Colonic mucosa (tissue), 4 donors: ENCODE data around the gene TMEM131. TPM values are rescaled to one million over a fixed set of nuclear protein-coding genes. Genes with fewer than 3 reads are reported as not detected.

Experiments used
- DNase-seq: peaks from one replicate; pipeline ENCODE4 v3.0.0-alpha.2; 2020
- H3K27ac ChIP-seq: fragments of 200-600 bp; one replicate; pipeline ENCODE4 v1.8.0; 2021
- H3K27me3 ChIP-seq: fragments of 200-600 bp; one replicate; pipeline ENCODE4 v1.8.0; 2021
- H3K36me3 ChIP-seq: fragments of 200-600 bp; one replicate; pipeline ENCODE4 v1.8.0; 2021
- H3K4me1 ChIP-seq: fragments of 200-600 bp; one replicate; pipeline ENCODE4 v1.8.0; 2021; ENCODE audit warnings: mild to moderate bottlenecking
- H3K4me3 ChIP-seq: fragments of 200-600 bp; one replicate; pipeline ENCODE4 v1.8.0; 2021
- H3K9ac ChIP-seq, 2 donors: one replicate each; pipeline ENCODE4 v1.7.0; 2013; ENCODE audit warnings: control low read depth in 2 of 2, low read depth in 2 of 2, low read length in 2 of 2
- H3K9me3 ChIP-seq: fragments of 200-600 bp; one replicate; pipeline ENCODE4 v1.8.0; 2021
- intact Hi-C: fragments of 100-400 bp; cut with DNase I; formaldehyde crosslinking; loops from one replicate; pipeline ENCODE4 v1.14.1; 2022
- total RNA-seq, 2 donors: library from RNA; stranded (reverse); fragmentation: NEBNext Ultra II Directional in 1 of 2; extraction: Animal tissue kit (Norgen Biotek cat#: 25700) in 1 of 2; gene quantifications; one replicate each; pipeline ENCODE4 v1.2.1, GENCODE V29; 2021
- TF ChIP-seq, protein P1 (sequence below): fragments of 200-600 bp; IDR thresholded peaks from one replicate; pipeline ENCODE4 v1.8.0; 2022; ENCODE audit warnings: antibody characterized with exemption, mild to moderate bottlenecking
- donor health status: healthy.
- donor health status: DM: no; HTN: no; CAD: no.
- donor health status: DM: no; HTN: no; CAD: no.

Gene TMEM131
- total RNA-seq, 2 donors from 2014 or later = 52.4 to 60.8 TPM

DNA sequence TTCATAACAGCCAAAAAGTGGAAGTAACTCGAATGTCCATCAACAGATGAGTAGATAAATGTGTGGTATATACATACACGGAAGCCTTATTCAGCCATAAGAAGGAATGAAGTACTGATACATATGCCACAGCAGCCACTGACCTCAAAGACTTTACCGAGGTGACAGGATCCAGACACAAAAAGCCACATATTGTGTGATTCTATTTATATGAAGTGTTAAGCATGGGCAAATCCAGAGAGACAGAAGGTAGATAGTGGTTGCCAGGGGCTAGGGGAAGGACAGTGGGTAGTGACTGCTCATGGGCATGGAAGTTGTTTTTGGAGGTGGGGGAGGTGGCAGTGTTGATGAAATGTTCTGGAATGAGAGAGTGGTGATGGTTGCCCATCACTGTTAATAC, 248.5 kb downstream of the TMEM131 start:
- intact Hi-C loops = no loop called here

DNA sequence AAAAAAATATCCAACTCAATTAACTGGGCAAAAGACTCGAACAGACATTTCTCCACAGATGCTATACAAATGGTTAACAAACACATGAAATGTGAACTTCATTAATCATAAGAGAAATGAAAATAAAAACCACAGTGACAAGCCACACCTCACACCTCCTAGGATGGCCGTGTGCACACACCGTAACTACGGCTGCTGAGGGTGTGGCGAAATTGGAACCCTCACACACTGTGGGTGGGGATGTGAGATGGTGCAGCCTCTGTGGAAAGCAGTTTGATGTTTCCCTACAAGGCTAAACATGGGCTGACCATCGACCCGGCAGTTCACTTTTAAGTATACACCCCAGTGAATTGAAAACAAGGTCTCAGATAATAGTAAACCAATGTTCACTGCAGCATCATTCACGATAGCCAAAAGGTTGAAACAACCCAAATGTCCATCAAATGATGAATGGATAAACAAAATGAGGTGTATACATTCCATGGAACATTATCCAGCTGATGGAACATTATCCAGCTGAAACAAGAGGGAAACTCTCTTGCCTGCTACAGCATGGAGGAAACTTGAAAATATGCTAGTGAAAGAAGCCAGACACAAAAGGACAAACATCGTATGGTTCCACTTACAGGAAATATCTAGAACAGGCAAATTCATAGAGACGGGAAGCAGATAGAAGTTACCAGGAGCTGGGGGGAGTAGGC, 250.1 kb downstream of the TMEM131 start:
- H3K27ac ChIP-seq = no peak overlapping the region
- TF ChIP-seq, protein P1, sequence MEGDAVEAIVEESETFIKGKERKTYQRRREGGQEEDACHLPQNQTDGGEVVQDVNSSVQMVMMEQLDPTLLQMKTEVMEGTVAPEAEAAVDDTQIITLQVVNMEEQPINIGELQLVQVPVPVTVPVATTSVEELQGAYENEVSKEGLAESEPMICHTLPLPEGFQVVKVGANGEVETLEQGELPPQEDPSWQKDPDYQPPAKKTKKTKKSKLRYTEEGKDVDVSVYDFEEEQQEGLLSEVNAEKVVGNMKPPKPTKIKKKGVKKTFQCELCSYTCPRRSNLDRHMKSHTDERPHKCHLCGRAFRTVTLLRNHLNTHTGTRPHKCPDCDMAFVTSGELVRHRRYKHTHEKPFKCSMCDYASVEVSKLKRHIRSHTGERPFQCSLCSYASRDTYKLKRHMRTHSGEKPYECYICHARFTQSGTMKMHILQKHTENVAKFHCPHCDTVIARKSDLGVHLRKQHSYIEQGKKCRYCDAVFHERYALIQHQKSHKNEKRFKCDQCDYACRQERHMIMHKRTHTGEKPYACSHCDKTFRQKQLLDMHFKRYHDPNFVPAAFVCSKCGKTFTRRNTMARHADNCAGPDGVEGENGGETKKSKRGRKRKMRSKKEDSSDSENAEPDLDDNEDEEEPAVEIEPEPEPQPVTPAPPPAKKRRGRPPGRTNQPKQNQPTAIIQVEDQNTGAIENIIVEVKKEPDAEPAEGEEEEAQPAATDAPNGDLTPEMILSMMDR = no peak
- no peak for DNase-seq
- H3K27me3 ChIP-seq = no peaks in the 10 kb centered on the region
- H3K9ac ChIP-seq = no peak overlapping the region
- peaks cover 3% of the 10 kb centered on the region for H3K36me3 ChIP-seq
- no peaks in the 10 kb centered on the region for H3K4me1 ChIP-seq
- no peak overlapping the region for H3K4me3 ChIP-seq
- no peaks in the 10 kb centered on the region for H3K9me3 ChIP-seq
- intact Hi-C loops = no loop called here

More for the DNA sequence above, 248.5 kb downstream of the TMEM131 start:
- H3K36me3 ChIP-seq = peaks cover 3% of the 10 kb centered on the region
- TF ChIP-seq, protein P1 = no peak
- DNase-seq = no peak
- H3K9ac ChIP-seq = no peak overlapping the region
- no peaks in the 10 kb centered on the region for H3K4me1 ChIP-seq
- H3K4me3 ChIP-seq = no peak overlapping the region
- no peaks in the 10 kb centered on the region for H3K9me3 ChIP-seq
- no peaks in the 10 kb centered on the region for H3K27me3 ChIP-seq
- H3K27ac ChIP-seq = no peak overlapping the region

DNA sequence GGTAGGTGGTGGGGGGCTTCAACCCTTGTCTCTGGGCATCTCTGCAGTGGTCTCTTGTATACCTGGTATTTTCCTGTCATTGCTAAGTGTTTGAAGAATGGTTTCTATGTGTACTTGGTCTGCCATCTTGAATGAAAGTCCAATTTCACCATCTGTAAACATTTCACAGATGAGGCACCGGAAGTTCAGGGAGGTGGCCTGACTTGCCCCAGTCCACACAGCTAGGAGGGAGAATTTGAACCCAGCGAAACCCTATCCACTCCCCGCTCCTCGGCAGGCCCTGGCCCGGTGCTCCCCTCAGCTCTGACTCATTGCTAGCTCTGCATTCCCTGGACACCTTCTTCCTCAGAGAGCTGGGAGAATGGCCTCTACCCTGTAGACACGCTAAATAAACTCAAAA, 251.8 kb downstream of the TMEM131 start:
- intact Hi-C loops = no loop called here
- no peak for DNase-seq
- Histone ChIP-seq H3K36me3 (peaks cover 3% of the 10 kb centered on the region), H3K4me1 (no peaks in the 10 kb centered on the region), H3K4me3 (no peak overlapping the region), H3K27me3 (no peaks in the 10 kb centered on the region), H3K9ac (no peak overlapping the region), H3K27ac (no peak overlapping the region), H3K9me3 (no peaks in the 10 kb centered on the region)
- TF ChIP-seq, protein P1 = no peak

DNA sequence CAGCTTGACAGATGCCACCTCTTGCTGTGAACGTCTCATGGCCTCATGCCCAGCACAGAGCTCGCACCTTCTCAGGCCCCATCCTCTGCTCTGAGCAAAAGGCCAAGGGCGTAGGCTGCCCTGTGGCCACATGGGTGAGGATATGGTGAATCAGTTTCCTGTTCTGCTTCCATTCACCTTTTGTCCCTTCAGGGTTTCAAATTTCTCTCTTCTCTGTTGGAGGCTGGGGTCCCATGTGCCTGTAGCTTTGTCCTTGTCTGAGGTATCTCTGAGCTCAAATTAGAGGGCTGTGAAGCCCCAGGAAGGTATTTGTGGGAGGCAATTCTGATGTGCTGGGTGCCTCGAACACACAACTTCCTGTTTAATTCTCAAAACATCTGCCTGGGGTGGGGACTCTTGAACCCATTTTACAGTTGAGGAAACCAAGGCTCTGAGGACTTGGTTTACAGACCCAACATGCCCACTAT, 253.3 kb downstream of the TMEM131 start:
- H3K4me3 ChIP-seq = no peak overlapping the region
- no peaks in the 10 kb centered on the region for H3K9me3 ChIP-seq
- intact Hi-C loops = no loop called here
- no peak for DNase-seq
- no peaks in the 10 kb centered on the region for H3K4me1 ChIP-seq
- H3K36me3 ChIP-seq = peaks cover 3% of the 10 kb centered on the region
- TF ChIP-seq, protein P1 = no peak
- no peaks in the 10 kb centered on the region for H3K27me3 ChIP-seq
- H3K9ac ChIP-seq = no peak overlapping the region
- H3K27ac ChIP-seq = no peak overlapping the region

DNA sequence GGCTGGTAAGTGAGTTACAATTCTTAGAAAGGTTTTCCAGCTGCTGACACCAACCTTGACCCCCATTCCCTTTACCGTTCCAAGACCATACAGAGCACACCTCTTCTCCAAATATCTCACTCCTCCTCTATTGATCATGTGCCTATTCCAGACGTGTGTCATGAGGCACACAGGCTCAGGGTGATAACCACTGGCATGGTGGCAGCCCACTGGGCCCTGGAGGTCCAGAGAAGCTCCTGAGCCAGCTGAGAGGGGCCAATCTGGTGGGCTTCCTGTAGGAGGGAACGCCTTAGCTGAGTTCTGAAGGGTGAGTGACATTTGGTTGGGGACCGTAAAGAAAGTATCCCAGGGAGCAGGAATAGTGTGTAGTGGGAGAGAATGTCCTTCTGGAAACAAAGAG, 254.1 kb downstream of the TMEM131 start:
- intact Hi-C loops = no loop called here
- TF ChIP-seq, protein P1 = no peak
- H3K27ac ChIP-seq = no peak overlapping the region
- H3K9me3 ChIP-seq = no peaks in the 10 kb centered on the region
- H3K9ac ChIP-seq = no peak overlapping the region
- H3K4me3 ChIP-seq = no peak overlapping the region
- H3K36me3 ChIP-seq = peaks cover 3% of the 10 kb centered on the region
- DNase-seq = no peak
- no peaks in the 10 kb centered on the region for H3K27me3 ChIP-seq
- H3K4me1 ChIP-seq = no peaks in the 10 kb centered on the region
